COLO668 (cell line): Measurements from ENCODE around the gene ZNF577.

Experiments
- DNase-seq: peaks from one replicate; lab custom pipeline; 2025; ENCODE audit not compliant: unreplicated experiment; lab: John Stamatoyannopoulos, UW

Gene ZNF577

GRCh38 chr19:51873097-51873496, 14.7 kb downstream of the ZNF577 start:
- DNase-seq = no peak

GRCh38 chr19:51861870-51862622, 25.7 kb downstream of the ZNF577 start:
- DNase-seq = no peak

- DNase-seq = no peak
Measured at GRCh38 chr19:51837145-51837544, 50.6 kb downstream of the ZNF577 start.

- no peak for DNase-seq
Measured at GRCh38 chr19:51830274-51830673, 57.5 kb downstream of the ZNF577 start.

GRCh38 chr19:51824281-51825005, 63.3 kb downstream of the ZNF577 start:
- DNase-seq = no peak

- DNase-seq = no peak
Measured at GRCh38 chr19:51822946-51823345, 64.8 kb downstream of the ZNF577 start.

- DNase-seq = no peak
Measured at GRCh38 chr19:51822325-51822724, 65.4 kb downstream of the ZNF577 start.

GRCh38 chr19:51821921-51822320, 65.8 kb downstream of the ZNF577 start:
- no peak for DNase-seq

- DNase-seq = no peak
Measured at GRCh38 chr19:51821456-51821855, 66.3 kb downstream of the ZNF577 start.
